Naive thymus-derived CD8-positive, alpha-beta T cell (primary cell): ENCODE measurements around the gene SUMO4. TPM values are rescaled to one million over a fixed set of nuclear protein-coding genes. Genes with fewer than 3 reads are reported as not detected.

Experiments used
- ATAC-seq, 2 donors: fragments of 150-1000 bp; cut with Tn5 transposase in 1 of 2; sonication (Bioruptor Pico), chemical (Tn5 transposase) in 1 of 2; 1 replicate in 1 of 2; 2 replicates in 1 of 2; pipeline ENCODE4 v1.10.0; 2021; ENCODE audit warnings: mild to moderate bottlenecking in 2 of 2, moderate library complexity in 2 of 2
- POLR2A ChIA-PET: fragments of 350-600 bp; sonication (Branson Sonifier 250); formaldehyde crosslinking; loops from one replicate; lab custom pipeline; 2021; ENCODE audit warnings: antibody characterized with exemption; lab: Charles Lee
- DNase-seq, 10 donors: peaks; one replicate each; pipeline versions ENCODE4 v3.0.0 to v3.0.0-alpha.2; 2020 to 2022
- H3K27ac Mint-ChIP-seq, 10 donors: one replicate each; pipeline ENCODE4 v1.8.0; 2020 to 2022; ENCODE audit warnings: mild to moderate bottlenecking in 10 of 10, mixed read lengths in 10 of 10, moderate library complexity in 4 of 10, inconsistent platforms in 1 of 10
- H3K27me3 Mint-ChIP-seq, 5 donors: one replicate each; pipeline ENCODE4 v1.8.0; 2021 to 2022; ENCODE audit warnings: mixed read lengths in 5 of 5
- H3K36me3 Mint-ChIP-seq, 3 donors: one replicate each; pipeline ENCODE4 v1.8.0; 2020 to 2022; ENCODE audit warnings: mixed read lengths in 3 of 3, mild to moderate bottlenecking in 2 of 3, inconsistent platforms in 1 of 3
- H3K4me1 Mint-ChIP-seq, 4 donors: one replicate each; pipeline ENCODE4 v1.8.0; 2021 to 2022; ENCODE audit warnings: mixed read lengths in 4 of 4
- H3K4me3 Mint-ChIP-seq, 10 donors: one replicate each; pipeline ENCODE4 v1.8.0; 2020 to 2022; ENCODE audit warnings: mild to moderate bottlenecking in 10 of 10, mixed read lengths in 10 of 10, moderate library complexity in 6 of 10, inconsistent platforms in 1 of 10
- H3K9me3 Mint-ChIP-seq, 9 donors: one replicate each; pipeline ENCODE4 v1.8.0; 2020 to 2022; ENCODE audit warnings: mixed read lengths in 9 of 9, mild to moderate bottlenecking in 3 of 9, inconsistent platforms in 1 of 9, moderate library complexity in 1 of 9
- polyA plus RNA-seq, 3 donors: library from polyadenylated mRNA; unstranded; fragments of 300-500 nt; fragmentation: Illumina TruSeq; gene quantifications; one replicate each; pipeline ENCODE4 v1.2.3, GENCODE V29; 2021
- total RNA-seq, 8 experiments: library from RNA in 2 of 8; stranded (reverse) in 2 of 8; gene quantifications; one replicate each; pipeline ENCODE4 v1.2.3 and lab custom pipeline; 2021 to 2026

The SUMO4 gene
- total and polyA plus RNA-seq, 5 experiments from 2014 or later, result 0.30 to 6.0 (median 0.80) TPM

- Mint-ChIP-seq H3K4me1 (peaks cover 22 to 62% (median 36%) of the 10 kb centered on the region in 4 donors), H3K27ac (no peak overlapping the region), H3K36me3 (peaks cover 9 to 29% (median 13%) of the 10 kb centered on the region in 3 donors), H3K9me3 (no peaks in the 10 kb centered on the region), H3K4me3 (no peak overlapping the region), H3K27me3 (no peaks in the 10 kb centered on the region)
- POLR2A ChIA-PET, result interaction anchor here (0.6 kb wide), 1 partner anchor 278 kb away, joined by 3 read pairs; no protein-coding TSS in a partner anchor
- ATAC-seq, result peak in 1 of 2 donors; percentile 10
- peak in 1 of 10 donors; percentile 4 for DNase-seq
Measured at GRCh38 chr6:149368065-149368464, 32.0 kb upstream of the SUMO4 start.

GRCh38 chr6:149371154-149371553 lies 28.9 kb upstream of the SUMO4 start:
- H3K36me3 Mint-ChIP-seq, result peaks cover 9 to 48% (median 19%) of the 10 kb centered on the region in 3 donors
- ATAC-seq, result no peak
- H3K4me3 Mint-ChIP-seq, result peak overlapping the region in 3 of 10 donors; percentile 0 to 44 (median 23)
- no peak for DNase-seq
- POLR2A ChIA-PET, result interaction anchor here (0.6 kb wide), 1 partner anchor 82 kb away, joined by 3 read pairs; no protein-coding TSS in a partner anchor
- no peaks in the 10 kb centered on the region for H3K27me3 Mint-ChIP-seq
- peaks cover 27 to 64% (median 51%) of the 10 kb centered on the region in 4 donors for H3K4me1 Mint-ChIP-seq
- H3K27ac Mint-ChIP-seq, result peak overlapping the region in 8 of 10 donors; percentile 24 to 84 (median 66)
- no peaks in the 10 kb centered on the region for H3K9me3 Mint-ChIP-seq

- H3K4me1 Mint-ChIP-seq, result peaks cover 30 to 71% (median 58%) of the 10 kb centered on the region in 4 donors
- POLR2A ChIA-PET, result interaction anchor here (0.5 to 1.1 kb wide), 2 partner anchors 9 to 13 kb away, joined by 3 to 5 read pairs; no protein-coding TSS in a partner anchor
- ATAC-seq, result no peak
- no peak for DNase-seq
- H3K4me3 Mint-ChIP-seq, result no peak overlapping the region
- peak overlapping the region in 2 of 10 donors; percentile 68 to 70 for H3K27ac Mint-ChIP-seq
- H3K27me3 Mint-ChIP-seq, result no peaks in the 10 kb centered on the region
- peaks cover 14 to 55% (median 19%) of the 10 kb centered on the region in 3 donors for H3K36me3 Mint-ChIP-seq
- H3K9me3 Mint-ChIP-seq, result no peaks in the 10 kb centered on the region
Measured at GRCh38 chr6:149372062-149372461, 28.0 kb upstream of the SUMO4 start.

GRCh38 chr6:149373511-149373910 lies 26.6 kb upstream of the SUMO4 start:
- Mint-ChIP-seq H3K27me3 (no peaks in the 10 kb centered on the region), H3K9me3 (no peaks in the 10 kb centered on the region), H3K36me3 (peaks cover 16 to 64% (median 26%) of the 10 kb centered on the region in 3 donors), H3K4me3 (peak overlapping the region in 2 of 10 donors; percentile 8 to 12), H3K4me1 (peaks cover 32 to 78% (median 62%) of the 10 kb centered on the region in 4 donors), H3K27ac (peak overlapping the region in 6 of 10 donors; percentile 2 to 64 (median 5))
- DNase-seq (no peak), ATAC-seq (no peak)
- POLR2A ChIA-PET, result interaction anchor here (1.0 kb wide), 1 partner anchor 9 kb away, joined by 4 read pairs; no protein-coding TSS in a partner anchor

GRCh38 chr6:149379977-149380376 lies 20.1 kb upstream of the SUMO4 start:
- DNase-seq, result no peak
- peaks cover 32 to 77% (median 45%) of the 10 kb centered on the region in 3 donors for H3K36me3 Mint-ChIP-seq
- H3K9me3 Mint-ChIP-seq, result no peaks in the 10 kb centered on the region
- H3K27me3 Mint-ChIP-seq, result no peaks in the 10 kb centered on the region
- peaks cover 21 to 60% (median 53%) of the 10 kb centered on the region in 4 donors for H3K4me1 Mint-ChIP-seq
- ATAC-seq, result no peak
- POLR2A ChIA-PET, result no interaction called here
- peak overlapping the region in 3 of 10 donors; percentile 16 to 53 (median 31) for H3K27ac Mint-ChIP-seq
- H3K4me3 Mint-ChIP-seq, result no peak overlapping the region

GRCh38 chr6:149380523-149380922 lies 19.5 kb upstream of the SUMO4 start:
- Mint-ChIP-seq H3K27ac (no peak overlapping the region), H3K27me3 (no peaks in the 10 kb centered on the region), H3K9me3 (no peaks in the 10 kb centered on the region), H3K36me3 (peaks cover 32 to 72% (median 45%) of the 10 kb centered on the region in 3 donors), H3K4me1 (peaks cover 17 to 56% (median 50%) of the 10 kb centered on the region in 4 donors), H3K4me3 (no peak overlapping the region)
- ATAC-seq (no peak), DNase-seq (no peak)
- POLR2A ChIA-PET, result no interaction called here

- peaks cover 3 to 18% (median 9%) of the 10 kb centered on the region in 9 donors for H3K9me3 Mint-ChIP-seq
- peak overlapping the region in 5 of 10 donors; percentile 4 to 80 (median 69) for H3K27ac Mint-ChIP-seq
- H3K4me3 Mint-ChIP-seq, result no peak overlapping the region
- ATAC-seq, result no peak
- peaks cover 43 to 80% (median 59%) of the 10 kb centered on the region in 3 donors for H3K36me3 Mint-ChIP-seq
- POLR2A ChIA-PET, result no interaction called here
- no peak for DNase-seq
- H3K27me3 Mint-ChIP-seq, result no peaks in the 10 kb centered on the region
- peaks cover 20 to 53% (median 50%) of the 10 kb centered on the region in 4 donors for H3K4me1 Mint-ChIP-seq
Measured at GRCh38 chr6:149383371-149383770, 16.7 kb upstream of the SUMO4 start.

GRCh38 chr6:149384464-149384863 lies 15.6 kb upstream of the SUMO4 start:
- H3K27ac Mint-ChIP-seq, result peak overlapping the region in 5 of 10 donors; percentile 4 to 69 (median 57)
- H3K4me1 Mint-ChIP-seq, result peaks cover 13 to 49% (median 41%) of the 10 kb centered on the region in 4 donors
- ATAC-seq (no peak), DNase-seq (no peak)
- POLR2A ChIA-PET, result no interaction called here
- peaks cover 33 to 73% (median 49%) of the 10 kb centered on the region in 3 donors for H3K36me3 Mint-ChIP-seq
- H3K27me3 Mint-ChIP-seq, result no peaks in the 10 kb centered on the region
- H3K9me3 Mint-ChIP-seq, result peaks cover 3 to 18% (median 9%) of the 10 kb centered on the region in 9 donors
- no peak overlapping the region for H3K4me3 Mint-ChIP-seq

GRCh38 chr6:149385998-149386646 lies 13.9 kb upstream of the SUMO4 start:
- POLR2A ChIA-PET, result interaction anchor here (1.5 kb wide), 1 partner anchor 68 kb away, joined by 3 read pairs; no protein-coding TSS in a partner anchor
- ATAC-seq (peak in 1 of 2 donors; percentile 49), DNase-seq (no peak)
- no peaks in the 10 kb centered on the region for H3K27me3 Mint-ChIP-seq
- peak overlapping the region in 4 of 10 donors; percentile 1 to 12 (median 4) for H3K4me3 Mint-ChIP-seq
- H3K4me1 Mint-ChIP-seq, result peaks cover 15 to 50% (median 45%) of the 10 kb centered on the region in 4 donors
- peaks cover 3 to 18% (median 9%) of the 10 kb centered on the region in 9 donors for H3K9me3 Mint-ChIP-seq
- H3K27ac Mint-ChIP-seq, result peak overlapping the region in 3 of 10 donors; percentile 12 to 26 (median 25)
- H3K36me3 Mint-ChIP-seq, result peaks cover 34 to 70% (median 47%) of the 10 kb centered on the region in 3 donors

- Mint-ChIP-seq H3K9me3 (peaks cover 3 to 18% (median 9%) of the 10 kb centered on the region in 9 donors), H3K4me1 (peaks cover 24 to 56% (median 48%) of the 10 kb centered on the region in 4 donors), H3K36me3 (peaks cover 33 to 69% (median 45%) of the 10 kb centered on the region in 3 donors), H3K27ac (peak overlapping the region in 2 of 10 donors; percentile 5 to 31), H3K4me3 (no peak overlapping the region), H3K27me3 (no peaks in the 10 kb centered on the region)
- ATAC-seq, result no peak
- POLR2A ChIA-PET, result interaction anchor here (0.5 kb wide), 1 partner anchor 41 kb away, joined by 3 read pairs; no protein-coding TSS in a partner anchor
- DNase-seq, result no peak
Measured at GRCh38 chr6:149387779-149388512, 12.1 kb upstream of the SUMO4 start.

- Mint-ChIP-seq H3K9me3 (peaks cover 3 to 18% (median 9%) of the 10 kb centered on the region in 9 donors), H3K27me3 (no peaks in the 10 kb centered on the region), H3K36me3 (peaks cover 25 to 63% (median 42%) of the 10 kb centered on the region in 3 donors), H3K4me1 (peaks cover 29 to 56% (median 55%) of the 10 kb centered on the region in 4 donors), H3K4me3 (no peak overlapping the region), H3K27ac (no peak overlapping the region)
- DNase-seq (no peak), ATAC-seq (no peak)
- POLR2A ChIA-PET, result no interaction called here
Measured at GRCh38 chr6:149389509-149390297, 10.4 kb upstream of the SUMO4 start.
